ENCODE data around the gene CDK15. TPM values are rescaled to one million over a fixed set of nuclear protein-coding genes. Genes with fewer than 3 reads are reported as not detected.

The CDK15 gene
- total RNA-seq, 4 donors from 2014 or later, result 0.75 to 3.6 (median 1.2) TPM

DNA sequence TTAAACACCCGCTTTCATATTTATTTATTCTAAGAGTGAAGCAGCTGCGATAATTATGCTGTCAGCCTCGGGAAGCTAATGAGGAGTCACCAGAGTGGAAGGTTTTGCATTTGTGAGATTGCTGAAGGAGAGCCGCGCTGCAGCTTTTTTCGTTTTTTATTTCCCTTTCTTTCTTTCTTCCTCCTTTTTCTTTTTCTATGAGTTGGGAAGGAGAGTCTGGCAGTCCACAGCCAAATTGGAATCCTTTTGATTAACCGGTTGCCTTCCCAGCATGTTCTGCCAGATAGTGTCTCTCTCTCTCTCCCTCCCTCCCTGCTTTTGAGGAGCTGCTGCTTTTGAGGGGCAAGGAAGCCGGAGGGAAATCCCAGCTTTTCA lies 82.1 kb downstream of the CDK15 start:
- TF ChIP-seq, protein P1, sequence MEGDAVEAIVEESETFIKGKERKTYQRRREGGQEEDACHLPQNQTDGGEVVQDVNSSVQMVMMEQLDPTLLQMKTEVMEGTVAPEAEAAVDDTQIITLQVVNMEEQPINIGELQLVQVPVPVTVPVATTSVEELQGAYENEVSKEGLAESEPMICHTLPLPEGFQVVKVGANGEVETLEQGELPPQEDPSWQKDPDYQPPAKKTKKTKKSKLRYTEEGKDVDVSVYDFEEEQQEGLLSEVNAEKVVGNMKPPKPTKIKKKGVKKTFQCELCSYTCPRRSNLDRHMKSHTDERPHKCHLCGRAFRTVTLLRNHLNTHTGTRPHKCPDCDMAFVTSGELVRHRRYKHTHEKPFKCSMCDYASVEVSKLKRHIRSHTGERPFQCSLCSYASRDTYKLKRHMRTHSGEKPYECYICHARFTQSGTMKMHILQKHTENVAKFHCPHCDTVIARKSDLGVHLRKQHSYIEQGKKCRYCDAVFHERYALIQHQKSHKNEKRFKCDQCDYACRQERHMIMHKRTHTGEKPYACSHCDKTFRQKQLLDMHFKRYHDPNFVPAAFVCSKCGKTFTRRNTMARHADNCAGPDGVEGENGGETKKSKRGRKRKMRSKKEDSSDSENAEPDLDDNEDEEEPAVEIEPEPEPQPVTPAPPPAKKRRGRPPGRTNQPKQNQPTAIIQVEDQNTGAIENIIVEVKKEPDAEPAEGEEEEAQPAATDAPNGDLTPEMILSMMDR (IDR thresholded peaks at IDR 0.05), result no peak
- DNase-seq (ENCODE audit: low spot score) (no peak), ATAC-seq (ENCODE audit: low FRiP score) (no peak)

DNA sequence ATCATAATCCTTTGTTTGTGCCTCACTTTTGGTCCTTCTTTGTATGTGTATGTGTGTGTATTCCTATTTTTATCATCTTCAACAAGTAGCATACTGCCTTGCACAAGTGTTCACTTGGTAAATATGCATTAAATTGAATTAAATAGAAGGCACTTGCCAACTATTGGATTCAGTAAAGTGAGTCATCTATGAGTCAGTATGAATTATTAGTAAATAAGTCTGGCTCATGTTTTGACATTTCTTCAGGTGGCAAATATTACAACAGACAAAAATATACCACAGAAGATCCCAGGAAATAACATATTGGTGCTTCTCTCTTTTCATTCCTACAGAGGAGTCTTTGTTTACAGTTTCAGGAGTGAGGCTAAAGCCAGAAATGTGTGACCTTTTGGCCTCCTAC lies 84.1 kb downstream of the CDK15 start:
- DNase-seq (ENCODE audit: low spot score) (no peak), ATAC-seq (ENCODE audit: low FRiP score) (no peak)
- TF ChIP-seq, protein P1 (IDR thresholded peaks at IDR 0.05), result no peak

DNA sequence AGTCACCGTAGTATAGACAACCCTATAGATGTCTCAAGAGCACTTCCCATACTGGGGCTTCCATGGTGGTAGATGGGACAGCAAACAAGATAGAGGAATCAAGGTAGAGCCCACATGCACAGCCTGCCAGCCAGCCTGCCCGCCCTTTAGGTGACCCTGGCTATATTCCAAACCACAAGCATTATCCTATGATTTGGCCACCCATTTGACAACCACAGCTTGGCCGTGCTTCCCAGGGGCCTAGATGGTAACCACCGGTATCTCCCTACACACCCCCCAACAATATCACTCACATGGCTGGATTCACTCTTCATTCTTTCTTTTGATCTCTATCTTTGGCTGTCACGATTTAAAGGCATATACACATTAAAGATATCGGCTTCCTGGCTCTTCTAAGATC lies 85.3 kb downstream of the CDK15 start:
- TF ChIP-seq, protein P1 (IDR thresholded peaks at IDR 0.05), result no peak
- DNase-seq (ENCODE audit: low spot score) (no peak), ATAC-seq (ENCODE audit: low FRiP score) (no peak)

DNA sequence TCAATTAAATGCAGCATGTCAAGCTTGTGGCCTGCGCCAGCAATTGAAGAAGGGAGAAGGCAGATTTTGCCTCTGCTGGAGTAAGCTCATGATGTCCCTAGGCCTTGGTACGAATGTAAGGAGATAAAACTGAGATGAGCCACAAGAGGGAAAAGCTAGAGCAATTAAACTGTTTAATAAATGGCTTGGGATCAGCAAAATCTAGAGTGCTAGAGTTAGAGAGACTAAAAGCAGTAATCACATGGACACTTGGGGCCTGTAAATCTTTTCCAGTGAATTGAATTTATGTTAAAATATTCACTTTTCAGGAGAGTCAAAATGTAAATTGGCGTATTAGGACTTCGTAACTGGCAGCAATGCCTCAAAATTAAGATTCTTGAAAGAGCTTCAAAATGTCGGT lies 86.2 kb downstream of the CDK15 start:
- TF ChIP-seq, protein P1 (IDR thresholded peaks at IDR 0.05), result no peak
- ATAC-seq (ENCODE audit: low FRiP score), result no peak
- no peak for DNase-seq (ENCODE audit: low spot score)

DNA sequence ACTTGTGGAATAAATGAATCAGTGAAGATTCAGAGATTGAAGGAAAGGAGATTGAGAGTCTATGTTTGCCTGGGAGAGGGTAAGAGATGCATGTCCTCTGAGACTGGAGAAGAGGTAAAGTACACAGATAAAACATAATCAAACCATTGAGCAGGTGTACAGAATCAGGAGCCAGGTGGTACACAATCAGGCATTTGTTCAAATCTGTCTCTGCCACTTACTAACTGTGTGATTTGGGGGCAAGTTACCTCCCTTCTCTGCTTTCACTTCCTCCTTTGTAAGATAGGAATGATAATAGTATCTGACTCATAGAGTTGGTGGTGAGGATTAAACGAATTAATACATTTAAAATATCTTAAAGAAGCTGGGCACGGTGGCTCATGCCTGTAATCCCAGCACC lies 94.0 kb downstream of the CDK15 start:
- TF ChIP-seq, protein P1 (IDR thresholded peaks at IDR 0.05), result no peak
- DNase-seq (ENCODE audit: low spot score) (no peak), ATAC-seq (ENCODE audit: low FRiP score) (no peak)

DNA sequence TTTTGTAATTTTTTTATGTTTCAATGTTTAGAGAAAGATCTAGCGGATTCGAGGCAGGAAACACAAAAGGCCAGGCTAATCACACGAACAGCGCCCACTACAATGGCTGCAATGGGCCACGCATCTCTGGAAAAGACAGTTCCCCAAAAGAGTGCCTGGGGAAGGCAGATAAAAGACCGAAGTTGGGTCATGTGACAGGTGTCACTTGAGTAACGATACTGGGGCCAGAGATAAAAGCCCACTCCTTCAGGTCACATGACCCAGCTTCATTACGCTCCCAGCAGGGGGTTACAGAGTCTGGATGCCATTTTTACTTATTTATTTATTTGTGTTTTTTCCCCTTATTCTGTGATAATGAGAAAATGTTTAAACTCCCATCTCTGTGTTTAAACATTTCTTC lies 95.4 kb downstream of the CDK15 start:
- TF ChIP-seq, protein P1 (IDR thresholded peaks at IDR 0.05), result no peak
- ATAC-seq (ENCODE audit: low FRiP score), result no peak

DNA sequence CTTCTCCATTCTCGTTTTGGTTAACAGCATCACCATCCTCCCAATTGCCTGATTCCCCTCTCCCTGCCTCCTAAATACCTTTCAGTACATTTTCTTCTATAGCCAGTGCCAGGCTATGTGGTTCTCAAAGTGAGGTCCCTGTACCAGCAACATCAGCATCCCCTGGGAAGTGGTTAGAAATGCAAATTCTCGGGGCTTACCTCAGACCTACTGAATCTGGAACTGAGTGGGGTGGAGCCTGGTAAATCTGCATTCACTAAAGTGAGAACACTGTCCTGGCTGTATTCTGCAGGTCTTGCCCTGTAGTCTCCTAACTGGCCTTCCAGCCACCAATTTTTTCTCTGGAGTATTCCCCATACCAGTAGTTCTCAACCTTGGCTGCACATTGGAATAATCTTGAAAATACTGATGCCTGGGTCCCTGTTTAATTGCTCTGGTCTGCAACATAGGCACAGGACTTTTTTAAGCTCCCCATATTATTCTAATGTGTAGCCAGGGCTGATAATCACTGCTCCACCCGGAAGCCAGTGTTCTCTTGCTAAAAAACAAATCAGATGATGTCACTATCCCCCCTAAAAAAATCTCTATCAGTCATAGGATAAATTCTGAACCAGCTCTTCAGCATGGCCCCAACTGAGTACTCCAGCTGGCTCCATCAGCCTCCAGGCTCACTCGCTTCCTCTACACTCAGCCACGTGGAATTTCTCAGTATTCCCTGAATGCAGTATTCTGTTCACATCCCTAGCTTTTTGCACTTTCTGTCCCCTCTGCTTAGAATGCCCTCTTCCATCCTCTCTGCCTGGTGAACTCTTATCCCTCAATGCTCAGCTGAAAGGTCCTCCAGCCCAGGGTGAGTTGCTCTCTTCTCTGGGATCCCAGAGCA lies 98.4 kb downstream of the CDK15 start:
- TF ChIP-seq, protein P1 (IDR thresholded peaks at IDR 0.05), result no peak
- no peak for ATAC-seq (ENCODE audit: low FRiP score)
- DNase-seq (ENCODE audit: low spot score), result no peak

More for the DNA sequence above, 95.4 kb downstream of the CDK15 start:
- no peak for DNase-seq (ENCODE audit: low spot score)

All from omental fat pad (tissue), 4 donors.